GM19240 (cell line): ENCODE results near the gene GNPNAT1.

ENCODE experiments used
- DNase-seq: peaks from one replicate; pipeline ENCODE4 v3.0.0; 2011; ENCODE audit warnings: low spot score; ENCODE audit not compliant: insufficient read length

GNPNAT1 gene

GRCh38 chr14:52791223-52792096 lies at the start of gene GNPNAT1:
Gene GNPNAT1 (minus strand): TSS chr14:52791607. CDS start chr14:52784650, 6,957 bp downstream.
- peak; percentile 72 for DNase-seq

- DNase-seq: no peak
Observed at GRCh38 chr14:52840877-52841276, 49.5 kb upstream of the GNPNAT1 start.

GRCh38 chr14:52837451-52837850 lies 46.0 kb upstream of the GNPNAT1 start:
- DNase-seq: no peak

GRCh38 chr14:52836063-52836462 lies 44.7 kb upstream of the GNPNAT1 start:
- DNase-seq: no peak

- no peak for DNase-seq
Observed at GRCh38 chr14:52835122-52835903, 43.9 kb upstream of the GNPNAT1 start.

GRCh38 chr14:52834440-52834842 lies 43.0 kb upstream of the GNPNAT1 start:
- no peak for DNase-seq

- no peak for DNase-seq
Observed at GRCh38 chr14:52833891-52834290, 42.5 kb upstream of the GNPNAT1 start.

- no peak for DNase-seq
Observed at GRCh38 chr14:52829527-52830185, 38.2 kb upstream of the GNPNAT1 start.

GRCh38 chr14:52827426-52827825 lies 36.0 kb upstream of the GNPNAT1 start:
- DNase-seq: no peak

- DNase-seq: no peak
Observed at GRCh38 chr14:52825085-52825484, 33.7 kb upstream of the GNPNAT1 start.

- no peak for DNase-seq
Observed at GRCh38 chr14:52824462-52824861, 33.1 kb upstream of the GNPNAT1 start.

- DNase-seq: no peak
Observed at GRCh38 chr14:52821805-52822250, 30.4 kb upstream of the GNPNAT1 start.

- no peak for DNase-seq
Observed at GRCh38 chr14:52808101-52808500, 16.7 kb upstream of the GNPNAT1 start.

- DNase-seq: no peak
Observed at GRCh38 chr14:52806115-52806514, 14.7 kb upstream of the GNPNAT1 start.

GRCh38 chr14:52802597-52802996 lies 11.2 kb upstream of the GNPNAT1 start:
- no peak for DNase-seq

GRCh38 chr14:52801014-52801712 lies 9.8 kb upstream of the GNPNAT1 start:
- no peak for DNase-seq

GRCh38 chr14:52798826-52799225 lies 7.4 kb upstream of the GNPNAT1 start:
- DNase-seq: no peak

GRCh38 chr14:52797653-52798052 lies 6.2 kb upstream of the GNPNAT1 start:
- DNase-seq: no peak

GRCh38 chr14:52793061-52793460 lies 1.7 kb upstream of the GNPNAT1 start:
- DNase-seq: no peak

GRCh38 chr14:52792097-52792415 lies 649 bp upstream of the GNPNAT1 start:
- no peak for DNase-seq

- no peak for DNase-seq
Observed at GRCh38 chr14:52790756-52791222, 618 bp downstream of the GNPNAT1 start.
